HL-60 (cell line): ENCODE measurements around the gene SENP5.

Experiments
- TF ChIP-seq, protein P1 (sequence below): IDR thresholded peaks from one replicate; pipeline ENCODE4 v1.5.1; 2011; ENCODE audit warnings: low read length, control low read depth, inconsistent platforms; ENCODE audit not compliant: insufficient read depth
- TF ChIP-seq, protein P2 (sequence below): IDR thresholded peaks from 2 replicates; pipeline ENCODE4 v1.6.1; 2012; ENCODE audit warnings: low read depth; ENCODE audit not compliant: insufficient replicate concordance

DNA sequence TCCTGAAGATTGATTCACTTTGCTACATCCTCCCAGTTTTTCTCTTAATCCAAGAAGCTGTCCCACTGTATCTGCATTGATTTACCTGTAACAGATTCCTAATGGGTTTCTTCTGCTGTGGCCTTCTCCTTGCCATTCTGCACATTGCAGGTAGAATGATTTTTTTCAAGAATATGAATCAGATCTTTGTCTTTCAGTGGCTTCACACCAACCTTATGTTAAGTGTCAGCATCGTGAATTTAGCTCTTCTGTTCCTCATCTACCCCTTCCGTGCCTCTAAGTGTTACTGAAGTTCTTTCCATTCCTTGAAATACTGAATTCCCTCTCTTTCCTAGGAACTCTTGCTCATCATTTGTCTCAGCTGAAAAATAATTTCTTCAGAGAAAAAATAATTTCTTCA lies 7.5 kb downstream of the SENP5 start:
- TF ChIP-seq, protein P1, sequence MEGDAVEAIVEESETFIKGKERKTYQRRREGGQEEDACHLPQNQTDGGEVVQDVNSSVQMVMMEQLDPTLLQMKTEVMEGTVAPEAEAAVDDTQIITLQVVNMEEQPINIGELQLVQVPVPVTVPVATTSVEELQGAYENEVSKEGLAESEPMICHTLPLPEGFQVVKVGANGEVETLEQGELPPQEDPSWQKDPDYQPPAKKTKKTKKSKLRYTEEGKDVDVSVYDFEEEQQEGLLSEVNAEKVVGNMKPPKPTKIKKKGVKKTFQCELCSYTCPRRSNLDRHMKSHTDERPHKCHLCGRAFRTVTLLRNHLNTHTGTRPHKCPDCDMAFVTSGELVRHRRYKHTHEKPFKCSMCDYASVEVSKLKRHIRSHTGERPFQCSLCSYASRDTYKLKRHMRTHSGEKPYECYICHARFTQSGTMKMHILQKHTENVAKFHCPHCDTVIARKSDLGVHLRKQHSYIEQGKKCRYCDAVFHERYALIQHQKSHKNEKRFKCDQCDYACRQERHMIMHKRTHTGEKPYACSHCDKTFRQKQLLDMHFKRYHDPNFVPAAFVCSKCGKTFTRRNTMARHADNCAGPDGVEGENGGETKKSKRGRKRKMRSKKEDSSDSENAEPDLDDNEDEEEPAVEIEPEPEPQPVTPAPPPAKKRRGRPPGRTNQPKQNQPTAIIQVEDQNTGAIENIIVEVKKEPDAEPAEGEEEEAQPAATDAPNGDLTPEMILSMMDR, result no peak
- TF ChIP-seq, protein P2, sequence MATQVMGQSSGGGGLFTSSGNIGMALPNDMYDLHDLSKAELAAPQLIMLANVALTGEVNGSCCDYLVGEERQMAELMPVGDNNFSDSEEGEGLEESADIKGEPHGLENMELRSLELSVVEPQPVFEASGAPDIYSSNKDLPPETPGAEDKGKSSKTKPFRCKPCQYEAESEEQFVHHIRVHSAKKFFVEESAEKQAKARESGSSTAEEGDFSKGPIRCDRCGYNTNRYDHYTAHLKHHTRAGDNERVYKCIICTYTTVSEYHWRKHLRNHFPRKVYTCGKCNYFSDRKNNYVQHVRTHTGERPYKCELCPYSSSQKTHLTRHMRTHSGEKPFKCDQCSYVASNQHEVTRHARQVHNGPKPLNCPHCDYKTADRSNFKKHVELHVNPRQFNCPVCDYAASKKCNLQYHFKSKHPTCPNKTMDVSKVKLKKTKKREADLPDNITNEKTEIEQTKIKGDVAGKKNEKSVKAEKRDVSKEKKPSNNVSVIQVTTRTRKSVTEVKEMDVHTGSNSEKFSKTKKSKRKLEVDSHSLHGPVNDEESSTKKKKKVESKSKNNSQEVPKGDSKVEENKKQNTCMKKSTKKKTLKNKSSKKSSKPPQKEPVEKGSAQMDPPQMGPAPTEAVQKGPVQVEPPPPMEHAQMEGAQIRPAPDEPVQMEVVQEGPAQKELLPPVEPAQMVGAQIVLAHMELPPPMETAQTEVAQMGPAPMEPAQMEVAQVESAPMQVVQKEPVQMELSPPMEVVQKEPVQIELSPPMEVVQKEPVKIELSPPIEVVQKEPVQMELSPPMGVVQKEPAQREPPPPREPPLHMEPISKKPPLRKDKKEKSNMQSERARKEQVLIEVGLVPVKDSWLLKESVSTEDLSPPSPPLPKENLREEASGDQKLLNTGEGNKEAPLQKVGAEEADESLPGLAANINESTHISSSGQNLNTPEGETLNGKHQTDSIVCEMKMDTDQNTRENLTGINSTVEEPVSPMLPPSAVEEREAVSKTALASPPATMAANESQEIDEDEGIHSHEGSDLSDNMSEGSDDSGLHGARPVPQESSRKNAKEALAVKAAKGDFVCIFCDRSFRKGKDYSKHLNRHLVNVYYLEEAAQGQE, result no peak
